NT2/D1 (cell line): Measurements from ENCODE around the gene GAA.

Source experiments
- YY1 ChIP-seq: IDR thresholded peaks from 2 replicates; pipeline ENCODE4 v1.6.1; 2011; ENCODE audit not compliant: insufficient read length, insufficient read depth
- ZNF274 ChIP-seq: IDR thresholded peaks from 2 replicates; pipeline ENCODE4 v1.6.1; 2011; ENCODE audit warnings: mild to moderate bottlenecking, low read depth, low read length

GRCh38 chr17:80110447-80110812 is 9.0 kb downstream of the GAA start:
- no peak for TF ChIP-seq YY1
- TF ChIP-seq ZNF274 = no peak
